ENCODE results near the gene VWA1.

Gene VWA1

DNA sequence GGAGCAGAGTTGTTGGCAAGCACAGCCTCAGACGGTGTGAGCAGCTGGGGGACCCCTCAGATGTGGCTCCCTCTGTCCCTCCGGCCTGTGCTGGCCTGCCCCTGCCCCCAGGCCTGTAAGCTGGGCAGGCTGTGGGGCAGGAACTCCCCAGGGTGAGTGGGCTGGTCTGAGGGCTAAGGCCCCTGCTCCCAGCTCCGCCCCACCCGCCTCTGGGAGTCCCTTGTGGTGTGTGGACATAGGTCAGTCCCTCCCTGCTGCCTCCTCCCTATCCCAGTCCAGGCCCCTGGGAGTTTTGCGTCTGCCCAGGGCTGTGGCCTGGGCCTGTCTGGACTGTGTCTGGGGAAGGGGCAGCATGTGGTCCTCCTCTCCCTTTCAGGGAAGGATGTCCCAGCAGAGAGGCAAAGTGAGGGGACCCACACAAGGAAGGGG lies 3.6 kb upstream of the VWA1 start:
- Histone ChIP-seq H3K9ac (ENCODE audit: low read depth, low read length) (no peak overlapping the region), H3K27ac (ENCODE audit: low read depth, low read length) (peak overlapping the region; percentile 71), H3K4me1 (ENCODE audit: control insufficient read depth, insufficient read depth, low read length) (peaks cover 37% of the 10 kb centered on the region)

DNA sequence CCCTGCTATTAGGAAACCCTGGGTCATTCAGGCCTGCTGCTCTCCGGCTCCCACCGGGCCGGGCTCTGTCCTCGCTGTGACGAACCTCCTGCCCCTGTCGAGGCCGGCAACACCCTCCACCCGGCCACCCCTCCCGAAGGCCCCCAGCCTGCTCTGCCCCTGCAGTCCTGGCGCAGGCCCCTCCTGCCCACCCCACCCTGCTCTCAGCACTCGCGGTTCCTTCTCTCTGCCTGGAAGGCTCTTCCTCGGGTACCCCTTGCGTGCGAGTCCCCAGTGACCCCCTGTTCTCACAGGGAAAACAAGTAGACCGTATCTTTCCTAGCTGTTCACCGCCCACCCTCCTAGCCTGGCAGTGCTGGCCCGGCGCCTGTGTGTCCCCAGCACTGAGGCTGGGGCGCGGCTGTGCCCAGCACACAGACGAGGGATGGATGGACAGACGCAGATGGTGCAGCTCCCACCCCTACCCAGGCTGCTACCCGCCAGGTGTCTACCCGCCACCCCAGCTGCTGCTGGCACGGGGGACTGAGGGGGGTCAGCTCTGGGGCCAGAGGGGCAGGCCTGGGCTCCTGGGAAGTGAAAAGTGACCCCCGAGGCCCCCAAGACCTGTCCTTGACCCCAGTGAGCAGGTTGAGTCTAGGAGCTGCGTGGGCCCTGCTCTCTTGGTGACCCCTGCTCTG lies 3.1 kb upstream of the VWA1 start:
- peak overlapping the region; percentile 94 for H3K27ac ChIP-seq (ENCODE audit: low read depth, low read length)

More for the DNA sequence above, 3.6 kb upstream of the VWA1 start:
- no peak overlapping the region for H3K4me3 ChIP-seq (ENCODE audit: low read depth, low read length)
- no peaks in the 10 kb centered on the region for H3K9me3 ChIP-seq (ENCODE audit: control insufficient read depth, insufficient read depth, low read length)
- H3K27me3 ChIP-seq (ENCODE audit: control insufficient read depth, insufficient read depth, low read length), result peaks cover 11% of the 10 kb centered on the region
- no peaks in the 10 kb centered on the region for H3K36me3 ChIP-seq (ENCODE audit: control insufficient read depth, insufficient read depth, low read length)

DNA sequence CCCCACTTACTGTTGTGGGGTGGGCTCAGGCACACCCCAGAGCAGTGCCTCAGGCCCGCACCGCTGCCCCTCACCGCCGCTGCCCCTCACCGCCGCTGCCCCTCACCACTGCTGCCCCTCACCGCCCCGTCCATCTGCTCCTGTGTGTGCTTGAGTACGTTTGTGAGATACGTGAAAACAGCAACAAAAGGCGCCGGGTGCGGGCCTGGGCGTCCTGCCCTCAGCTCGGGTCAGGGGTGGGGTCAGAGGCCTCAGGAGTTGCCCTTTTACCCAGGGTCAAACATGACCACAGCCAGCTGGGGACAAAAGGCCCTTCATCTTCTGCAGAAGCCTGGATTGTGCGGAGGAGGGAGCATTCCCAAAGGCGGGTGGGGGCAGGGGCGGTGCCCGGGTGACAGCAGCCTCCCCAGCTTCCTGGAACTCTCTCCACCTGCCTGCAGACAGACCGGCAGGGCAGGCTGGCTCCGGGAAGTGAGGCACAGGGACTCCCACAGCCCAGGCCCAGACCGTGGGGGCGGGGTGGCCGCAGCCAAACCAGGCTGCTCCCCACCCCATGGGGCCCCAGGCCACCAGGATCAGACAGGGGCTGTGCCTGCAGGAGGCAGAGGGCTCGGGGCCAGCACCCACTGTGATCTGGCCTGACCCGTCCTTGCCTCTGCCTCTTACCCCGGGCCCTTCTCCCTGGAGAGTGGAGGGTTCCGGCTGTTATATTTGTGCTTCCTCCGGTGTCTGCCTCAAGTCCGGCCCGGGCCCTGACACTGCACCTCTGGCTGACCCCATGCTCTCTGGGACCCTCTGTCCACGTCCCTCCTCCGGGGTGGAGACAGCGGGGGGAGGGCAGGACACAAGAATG lies 2.3 kb upstream of the VWA1 start:
- H3K9me3 ChIP-seq (ENCODE audit: control insufficient read depth, insufficient read depth, low read length), result no peaks in the 10 kb centered on the region
- no peaks in the 10 kb centered on the region for H3K36me3 ChIP-seq (ENCODE audit: control insufficient read depth, insufficient read depth, low read length)
- peak overlapping the region; percentile 21; the same call in 1 of the 2 replicates for H3K4me3 ChIP-seq (ENCODE audit: low read depth, low read length)
- peaks cover 11% of the 10 kb centered on the region for H3K27me3 ChIP-seq (ENCODE audit: control insufficient read depth, insufficient read depth, low read length)
- H3K9ac ChIP-seq (ENCODE audit: low read depth, low read length), result peak overlapping the region; percentile 38; the same call in 1 of the 2 replicates
- H3K27ac ChIP-seq (ENCODE audit: low read depth, low read length), result peak overlapping the region; percentile 94
- peaks cover 37% of the 10 kb centered on the region for H3K4me1 ChIP-seq (ENCODE audit: control insufficient read depth, insufficient read depth, low read length)

More for the DNA sequence above, 3.1 kb upstream of the VWA1 start:
- Histone ChIP-seq H3K4me1 (ENCODE audit: control insufficient read depth, insufficient read depth, low read length) (peaks cover 37% of the 10 kb centered on the region), H3K36me3 (ENCODE audit: control insufficient read depth, insufficient read depth, low read length) (no peaks in the 10 kb centered on the region), H3K4me3 (ENCODE audit: low read depth, low read length) (no peak overlapping the region), H3K27me3 (ENCODE audit: control insufficient read depth, insufficient read depth, low read length) (peaks cover 11% of the 10 kb centered on the region), H3K9me3 (ENCODE audit: control insufficient read depth, insufficient read depth, low read length) (no peaks in the 10 kb centered on the region), H3K9ac (ENCODE audit: low read depth, low read length) (no peak overlapping the region)

DNA sequence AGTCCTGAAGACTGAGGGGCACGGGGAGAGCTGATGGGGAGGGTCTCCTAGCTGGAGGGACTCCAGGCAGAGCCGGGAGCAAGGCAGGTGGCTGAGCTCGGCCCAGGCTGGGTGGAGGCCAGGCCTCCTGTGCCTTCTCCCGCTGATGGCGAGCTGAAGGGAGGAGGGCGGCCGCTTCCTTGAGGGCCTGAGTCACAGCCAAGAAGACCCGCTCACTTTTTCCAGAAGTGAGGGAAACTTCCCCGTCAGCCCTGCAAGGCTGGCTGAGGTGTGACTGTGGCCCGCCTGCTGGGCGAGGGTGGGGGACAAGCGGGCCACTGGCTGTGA lies 1.7 kb upstream of the VWA1 start:
- H3K4me3 ChIP-seq (ENCODE audit: low read depth, low read length), result peak overlapping the region; percentile 29; the same call in 1 of the 2 replicates
- H3K4me1 ChIP-seq (ENCODE audit: control insufficient read depth, insufficient read depth, low read length), result peaks cover 37% of the 10 kb centered on the region
- peaks cover 11% of the 10 kb centered on the region for H3K27me3 ChIP-seq (ENCODE audit: control insufficient read depth, insufficient read depth, low read length)
- H3K27ac ChIP-seq (ENCODE audit: low read depth, low read length), result peak overlapping the region; percentile 94
- H3K9me3 ChIP-seq (ENCODE audit: control insufficient read depth, insufficient read depth, low read length), result no peaks in the 10 kb centered on the region
- no peaks in the 10 kb centered on the region for H3K36me3 ChIP-seq (ENCODE audit: control insufficient read depth, insufficient read depth, low read length)
- H3K9ac ChIP-seq (ENCODE audit: low read depth, low read length), result no peak overlapping the region; the same call in 1 of the 2 replicates

DNA sequence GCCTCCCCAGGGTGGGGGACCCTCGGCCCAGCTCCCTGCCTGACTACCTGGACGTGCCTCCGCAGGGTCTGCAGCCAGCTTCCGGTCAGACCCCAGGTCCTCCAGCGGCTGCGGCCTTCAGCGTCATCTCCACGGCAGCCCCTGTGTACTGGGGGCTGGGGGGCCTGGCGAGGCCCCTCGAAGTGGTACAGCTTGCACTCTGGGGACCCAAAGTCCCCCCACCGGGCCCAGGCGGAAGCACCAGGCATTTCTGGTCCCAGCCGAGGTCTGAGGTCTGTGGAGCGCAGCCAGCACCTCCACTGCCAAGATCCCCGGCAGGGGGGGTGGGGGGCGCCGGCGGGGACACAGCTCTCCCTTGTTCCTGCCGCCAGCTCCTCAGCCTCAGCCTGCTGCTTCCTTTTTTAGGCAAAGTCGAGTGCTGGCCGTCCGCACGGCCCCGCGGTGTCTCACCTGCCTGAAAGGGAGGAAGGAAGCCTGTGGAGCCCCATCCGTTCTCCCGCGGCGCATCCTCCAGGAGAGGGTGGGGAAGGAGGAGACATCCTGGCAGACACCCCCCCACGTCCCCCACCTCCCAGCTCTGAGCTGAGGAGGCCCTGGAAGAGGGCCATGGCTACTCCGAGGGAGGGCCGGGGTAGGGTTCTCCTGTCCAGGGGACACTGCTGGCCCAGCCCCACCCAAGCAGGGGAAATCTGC lies 1.2 kb upstream of the VWA1 start:
- H3K4me3 ChIP-seq (ENCODE audit: low read depth, low read length), result peak overlapping the region; percentile 71; the same call in 1 of the 2 replicates
- H3K9me3 ChIP-seq (ENCODE audit: control insufficient read depth, insufficient read depth, low read length), result no peaks in the 10 kb centered on the region
- no peaks in the 10 kb centered on the region for H3K36me3 ChIP-seq (ENCODE audit: control insufficient read depth, insufficient read depth, low read length)
- H3K4me1 ChIP-seq (ENCODE audit: control insufficient read depth, insufficient read depth, low read length), result peaks cover 37% of the 10 kb centered on the region
- H3K27me3 ChIP-seq (ENCODE audit: control insufficient read depth, insufficient read depth, low read length), result peaks cover 11% of the 10 kb centered on the region
- no peak overlapping the region; the same call in 1 of the 2 replicates for H3K9ac ChIP-seq (ENCODE audit: low read depth, low read length)
- peak overlapping the region; percentile 94 for H3K27ac ChIP-seq (ENCODE audit: low read depth, low read length)

DNA sequence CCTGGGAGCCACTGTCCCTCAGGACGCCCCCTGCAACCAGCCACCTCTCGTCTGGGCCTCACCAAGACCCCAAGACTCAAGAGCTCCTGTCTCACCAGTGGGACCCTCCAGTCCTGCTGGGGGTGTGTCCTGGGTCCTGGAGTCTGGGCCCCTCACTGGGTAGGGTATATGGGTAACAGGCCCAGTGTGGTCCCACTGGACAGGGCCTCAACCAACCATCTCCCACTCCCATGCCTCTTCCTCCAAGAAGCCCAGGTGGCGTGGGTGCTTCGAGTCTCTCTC lies 725 bp upstream of the VWA1 start:
- peaks cover 37% of the 10 kb centered on the region for H3K4me1 ChIP-seq (ENCODE audit: control insufficient read depth, insufficient read depth, low read length)

DNA sequence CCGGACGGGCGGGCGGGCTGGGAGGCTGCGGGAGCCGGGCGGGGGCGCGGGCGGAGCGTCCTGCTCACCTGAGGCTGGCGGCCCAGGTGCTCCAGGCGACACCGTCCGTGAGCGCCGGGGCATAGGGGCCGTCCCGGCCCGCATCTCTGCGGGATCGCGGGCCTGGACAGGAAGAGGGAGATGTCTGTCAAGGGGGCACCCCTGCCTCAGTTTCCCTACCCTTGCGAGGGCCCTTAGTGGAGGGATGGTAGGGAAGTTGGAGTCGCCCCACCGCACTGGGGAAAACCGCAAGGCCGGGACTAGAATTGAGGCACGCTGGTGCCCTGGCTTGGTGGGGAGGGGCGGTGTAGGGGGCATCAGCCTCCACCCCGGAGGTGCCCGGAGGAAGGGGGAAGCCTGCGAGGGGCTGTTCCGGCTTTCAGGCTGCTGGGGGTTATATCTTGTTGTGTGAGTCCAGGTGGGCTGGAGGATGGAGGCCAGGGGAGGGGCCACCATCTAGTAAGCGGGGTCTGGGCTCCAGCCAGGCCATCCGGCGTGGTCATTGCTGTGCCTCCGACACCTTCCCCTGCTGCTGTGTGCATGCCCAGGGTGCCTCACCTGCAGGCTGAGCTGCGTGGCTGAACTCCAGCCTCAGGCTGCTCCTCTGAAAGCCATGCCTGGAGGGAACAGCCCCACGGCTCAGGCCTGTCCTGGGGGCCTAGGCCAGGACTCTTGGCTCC lies 580 bp downstream of the VWA1 start:
- Histone ChIP-seq H3K9ac (ENCODE audit: low read depth, low read length) (peak overlapping the region; percentile 54; the same call in 1 of the 2 replicates), H3K27ac (ENCODE audit: low read depth, low read length) (no peak overlapping the region), H3K27me3 (ENCODE audit: control insufficient read depth, insufficient read depth, low read length) (peaks cover 11% of the 10 kb centered on the region)

More for the DNA sequence above, 725 bp upstream of the VWA1 start:
- H3K9me3 ChIP-seq (ENCODE audit: control insufficient read depth, insufficient read depth, low read length), result no peaks in the 10 kb centered on the region
- H3K4me3 ChIP-seq (ENCODE audit: low read depth, low read length), result peak overlapping the region; percentile 71
- H3K27ac ChIP-seq (ENCODE audit: low read depth, low read length), result peak overlapping the region; percentile 94
- H3K36me3 ChIP-seq (ENCODE audit: control insufficient read depth, insufficient read depth, low read length), result no peaks in the 10 kb centered on the region
- H3K27me3 ChIP-seq (ENCODE audit: control insufficient read depth, insufficient read depth, low read length), result peaks cover 11% of the 10 kb centered on the region
- H3K9ac ChIP-seq (ENCODE audit: low read depth, low read length), result no peak overlapping the region

DNA sequence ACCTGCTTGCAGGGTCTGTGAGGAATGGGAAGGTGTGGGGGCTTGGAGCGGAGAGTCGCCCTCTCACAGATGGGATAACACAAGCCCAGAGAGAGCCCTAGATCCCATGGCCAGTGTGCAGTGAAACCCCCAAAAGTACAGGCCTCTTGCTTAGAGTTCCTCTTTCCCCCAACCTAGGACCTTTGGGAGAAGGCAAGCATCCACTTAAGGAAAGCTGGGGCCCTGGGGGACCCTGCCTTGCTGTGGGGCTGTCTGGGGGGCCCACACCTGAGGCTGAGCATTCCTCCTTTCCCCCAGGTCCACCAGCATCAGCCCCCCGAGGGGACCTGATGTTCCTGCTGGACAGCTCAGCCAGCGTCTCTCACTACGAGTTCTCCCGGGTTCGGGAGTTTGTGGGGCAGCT lies 1.1 kb downstream of the VWA1 start:
- peaks cover 26% of the 10 kb centered on the region for H3K4me1 ChIP-seq (ENCODE audit: control insufficient read depth, insufficient read depth, low read length)
- no peak overlapping the region for H3K9ac ChIP-seq (ENCODE audit: low read depth, low read length)
- H3K4me3 ChIP-seq (ENCODE audit: low read depth, low read length), result peak overlapping the region; percentile 71; the same call in 1 of the 2 replicates
- no peaks in the 10 kb centered on the region for H3K9me3 ChIP-seq (ENCODE audit: control insufficient read depth, insufficient read depth, low read length)
- peaks cover 11% of the 10 kb centered on the region for H3K27me3 ChIP-seq (ENCODE audit: control insufficient read depth, insufficient read depth, low read length)
- peaks cover 3% of the 10 kb centered on the region; the same call in 1 of the 2 replicates for H3K36me3 ChIP-seq (ENCODE audit: control insufficient read depth, insufficient read depth, low read length)
- H3K27ac ChIP-seq (ENCODE audit: low read depth, low read length), result no peak overlapping the region

More for the DNA sequence above, 580 bp downstream of the VWA1 start:
- H3K9me3 ChIP-seq (ENCODE audit: control insufficient read depth, insufficient read depth, low read length), result no peaks in the 10 kb centered on the region
- peak overlapping the region; percentile 71 for H3K4me3 ChIP-seq (ENCODE audit: low read depth, low read length)
- H3K36me3 ChIP-seq (ENCODE audit: control insufficient read depth, insufficient read depth, low read length), result peaks cover 3% of the 10 kb centered on the region; the same call in 1 of the 2 replicates
- H3K4me1 ChIP-seq (ENCODE audit: control insufficient read depth, insufficient read depth, low read length), result peaks cover 29% of the 10 kb centered on the region

DNA sequence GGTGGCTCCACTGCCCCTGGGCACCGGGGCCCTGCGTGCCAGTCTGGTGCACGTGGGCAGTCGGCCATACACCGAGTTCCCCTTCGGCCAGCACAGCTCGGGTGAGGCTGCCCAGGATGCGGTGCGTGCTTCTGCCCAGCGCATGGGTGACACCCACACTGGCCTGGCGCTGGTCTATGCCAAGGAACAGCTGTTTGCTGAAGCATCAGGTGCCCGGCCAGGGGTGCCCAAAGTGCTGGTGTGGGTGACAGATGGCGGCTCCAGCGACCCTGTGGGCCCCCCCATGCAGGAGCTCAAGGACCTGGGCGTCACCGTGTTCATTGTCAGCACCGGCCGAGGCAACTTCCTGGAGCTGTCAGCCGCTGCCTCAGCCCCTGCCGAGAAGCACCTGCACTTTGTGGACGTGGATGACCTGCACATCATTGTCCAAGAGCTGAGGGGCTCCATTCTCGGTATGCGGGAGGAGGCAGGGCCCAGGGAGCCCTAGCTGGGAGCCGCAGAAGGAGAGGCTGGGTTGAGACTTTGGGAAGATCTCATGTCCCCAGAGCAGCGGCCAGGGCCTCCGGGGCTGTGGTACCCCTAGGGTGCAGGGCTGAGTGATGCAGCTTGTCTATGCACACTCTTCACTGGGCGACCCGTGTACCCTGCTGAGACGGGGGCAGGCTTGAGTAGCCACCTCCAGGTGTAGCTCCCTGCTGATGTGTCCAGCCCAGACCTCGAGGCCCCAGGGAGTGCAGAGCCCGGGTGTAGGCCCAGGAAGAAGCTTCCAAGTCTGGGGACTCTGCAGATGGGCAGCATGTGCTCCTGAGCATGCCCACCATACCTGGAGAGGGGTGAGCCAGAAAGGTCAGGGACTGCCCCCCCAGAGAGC lies 1.8 kb downstream of the VWA1 start:
- Histone ChIP-seq H3K9me3 (ENCODE audit: control insufficient read depth, insufficient read depth, low read length) (no peaks in the 10 kb centered on the region), H3K4me3 (ENCODE audit: low read depth, low read length) (no peak overlapping the region), H3K27me3 (ENCODE audit: control insufficient read depth, insufficient read depth, low read length) (peaks cover 11% of the 10 kb centered on the region), H3K36me3 (ENCODE audit: control insufficient read depth, insufficient read depth, low read length) (peaks cover 3% of the 10 kb centered on the region; the same call in 1 of the 2 replicates), H3K4me1 (ENCODE audit: control insufficient read depth, insufficient read depth, low read length) (peaks cover 24% of the 10 kb centered on the region), H3K27ac (ENCODE audit: low read depth, low read length) (no peak overlapping the region), H3K9ac (ENCODE audit: low read depth, low read length) (no peak overlapping the region)
